Measurements from ENCODE around the gene HOTAIR. TPM values are rescaled to one million over a fixed set of nuclear protein-coding genes. Genes with fewer than 3 reads are reported as not detected.
A peak's percentile ranks its signal among the peaks of the same experiment; 100 is the strongest.

The HOTAIR gene
- total RNA-seq, 4 donors from 2014 or later = 0.31 TPM; not detected in 3

DNA sequence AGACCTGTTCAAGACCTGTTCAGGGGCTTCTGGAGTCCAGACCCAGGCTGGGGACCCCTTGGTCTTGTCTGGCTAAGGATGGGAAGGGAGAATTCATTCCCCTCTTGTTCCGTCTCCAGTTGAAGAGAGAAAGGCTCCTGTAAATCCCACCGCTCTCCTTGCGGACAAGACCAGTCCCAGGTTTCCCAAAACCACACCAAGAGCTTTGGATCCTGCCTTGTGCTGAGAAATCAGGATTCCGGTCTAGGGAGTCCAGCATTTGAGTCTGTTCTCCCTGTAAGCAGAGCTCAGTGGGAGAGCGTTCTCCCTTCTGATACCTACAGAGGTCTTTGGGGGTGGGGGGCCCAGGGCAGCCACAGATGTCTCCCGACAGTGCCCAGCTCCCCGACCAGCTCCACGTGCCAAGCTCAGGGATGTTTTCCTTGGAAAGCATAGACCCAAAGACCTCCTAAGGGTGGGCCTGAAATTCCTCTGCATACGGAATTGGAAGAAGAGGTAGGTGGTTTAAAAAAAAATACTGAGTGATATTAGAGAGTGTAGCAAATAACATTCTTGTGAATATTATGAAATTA, 34.2 kb downstream of the HOTAIR start:
- Histone ChIP-seq H3K27me3 (peaks cover 100% of the 10 kb centered on the region), H3K4me3 (no peak overlapping the region), H3K4me1 (peaks cover 0 to 29% (median 14%) of the 10 kb centered on the region in 3 donors)

DNA sequence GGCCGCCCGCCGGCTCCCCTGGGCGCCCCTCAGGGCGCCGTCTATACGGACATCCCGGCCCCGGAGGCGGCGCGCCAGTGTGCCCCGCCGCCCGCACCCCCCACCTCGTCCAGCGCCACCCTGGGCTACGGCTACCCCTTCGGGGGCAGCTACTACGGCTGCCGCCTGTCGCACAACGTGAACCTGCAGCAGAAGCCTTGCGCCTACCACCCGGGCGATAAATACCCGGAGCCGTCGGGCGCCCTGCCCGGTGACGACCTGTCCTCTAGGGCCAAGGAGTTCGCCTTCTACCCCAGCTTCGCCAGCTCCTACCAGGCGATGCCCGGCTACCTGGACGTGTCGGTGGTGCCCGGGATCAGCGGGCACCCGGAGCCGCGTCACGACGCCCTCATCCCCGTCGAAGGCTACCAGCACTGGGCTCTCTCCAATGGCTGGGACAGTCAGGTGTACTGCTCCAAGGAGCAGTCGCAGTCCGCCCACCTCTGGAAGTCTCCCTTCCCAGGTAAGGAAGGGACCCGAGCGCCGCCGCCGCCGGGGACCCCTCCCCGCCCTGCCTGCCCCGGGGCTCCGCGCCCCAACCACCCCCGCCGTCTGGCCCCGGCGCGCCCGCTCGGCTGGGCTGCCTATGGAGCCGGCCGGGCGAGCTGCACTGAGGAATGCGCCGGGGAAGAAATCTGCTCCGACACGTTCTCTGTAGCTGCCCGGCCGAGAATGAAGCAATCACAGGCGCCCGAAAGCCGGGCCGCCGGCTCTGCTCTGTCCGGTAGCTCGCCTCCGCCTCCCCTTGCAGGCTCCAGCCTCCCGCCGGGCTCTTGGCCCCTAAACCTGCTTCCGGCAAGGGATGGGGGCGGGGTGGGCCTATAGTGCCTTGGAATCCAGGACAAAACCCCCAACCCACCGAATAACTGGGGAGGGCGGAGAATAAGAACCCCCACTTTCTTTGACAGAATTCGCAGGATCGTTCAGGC, 35.3 kb downstream of the HOTAIR start:
- ATAC-seq = peak; percentile 42
- TF ChIP-seq, protein P1, sequence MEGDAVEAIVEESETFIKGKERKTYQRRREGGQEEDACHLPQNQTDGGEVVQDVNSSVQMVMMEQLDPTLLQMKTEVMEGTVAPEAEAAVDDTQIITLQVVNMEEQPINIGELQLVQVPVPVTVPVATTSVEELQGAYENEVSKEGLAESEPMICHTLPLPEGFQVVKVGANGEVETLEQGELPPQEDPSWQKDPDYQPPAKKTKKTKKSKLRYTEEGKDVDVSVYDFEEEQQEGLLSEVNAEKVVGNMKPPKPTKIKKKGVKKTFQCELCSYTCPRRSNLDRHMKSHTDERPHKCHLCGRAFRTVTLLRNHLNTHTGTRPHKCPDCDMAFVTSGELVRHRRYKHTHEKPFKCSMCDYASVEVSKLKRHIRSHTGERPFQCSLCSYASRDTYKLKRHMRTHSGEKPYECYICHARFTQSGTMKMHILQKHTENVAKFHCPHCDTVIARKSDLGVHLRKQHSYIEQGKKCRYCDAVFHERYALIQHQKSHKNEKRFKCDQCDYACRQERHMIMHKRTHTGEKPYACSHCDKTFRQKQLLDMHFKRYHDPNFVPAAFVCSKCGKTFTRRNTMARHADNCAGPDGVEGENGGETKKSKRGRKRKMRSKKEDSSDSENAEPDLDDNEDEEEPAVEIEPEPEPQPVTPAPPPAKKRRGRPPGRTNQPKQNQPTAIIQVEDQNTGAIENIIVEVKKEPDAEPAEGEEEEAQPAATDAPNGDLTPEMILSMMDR (IDR thresholded peaks at IDR 0.05) = no peak
- TF ChIP-seq POLR2AphosphoS5 (IDR thresholded peaks at IDR 0.05) = no peak
- TF ChIP-seq EP300 (IDR thresholded peaks at IDR 0.05) = no peak
- no peak for TF ChIP-seq POLR2A (IDR thresholded peaks at IDR 0.05)
- 0 to 3% methylated on average over 3 to 4 of the region's 91 CpGs for WGBS, 2 donors (ENCODE audit: low coverage in 1 of 2)
- H3K4me1 ChIP-seq = peaks cover 0 to 32% (median 12%) of the 10 kb centered on the region in 3 donors
- H3K36me3 ChIP-seq = no peaks in the 10 kb centered on the region
- H3K9me3 ChIP-seq = no peaks in the 10 kb centered on the region
- peaks cover 100% of the 10 kb centered on the region for H3K27me3 ChIP-seq
- H3K4me3 ChIP-seq = no peak overlapping the region
- no peak overlapping the region for H3K27ac ChIP-seq

More for the DNA sequence above, 34.2 kb downstream of the HOTAIR start:
- Histone ChIP-seq H3K27ac (no peak overlapping the region), H3K9me3 (no peaks in the 10 kb centered on the region), H3K36me3 (no peaks in the 10 kb centered on the region)
- TF ChIP-seq EP300 (IDR thresholded peaks at IDR 0.05) (no peak), POLR2AphosphoS5 (IDR thresholded peaks at IDR 0.05) (no peak), POLR2A (IDR thresholded peaks at IDR 0.05) (no peak)
- TF ChIP-seq, protein P1 (IDR thresholded peaks at IDR 0.05) = no peak
- no peak for ATAC-seq
- 4 to 14% methylated on average over 6 to 8 of the region's 9 CpGs for WGBS, 2 donors (ENCODE audit: low coverage in 1 of 2)

DNA sequence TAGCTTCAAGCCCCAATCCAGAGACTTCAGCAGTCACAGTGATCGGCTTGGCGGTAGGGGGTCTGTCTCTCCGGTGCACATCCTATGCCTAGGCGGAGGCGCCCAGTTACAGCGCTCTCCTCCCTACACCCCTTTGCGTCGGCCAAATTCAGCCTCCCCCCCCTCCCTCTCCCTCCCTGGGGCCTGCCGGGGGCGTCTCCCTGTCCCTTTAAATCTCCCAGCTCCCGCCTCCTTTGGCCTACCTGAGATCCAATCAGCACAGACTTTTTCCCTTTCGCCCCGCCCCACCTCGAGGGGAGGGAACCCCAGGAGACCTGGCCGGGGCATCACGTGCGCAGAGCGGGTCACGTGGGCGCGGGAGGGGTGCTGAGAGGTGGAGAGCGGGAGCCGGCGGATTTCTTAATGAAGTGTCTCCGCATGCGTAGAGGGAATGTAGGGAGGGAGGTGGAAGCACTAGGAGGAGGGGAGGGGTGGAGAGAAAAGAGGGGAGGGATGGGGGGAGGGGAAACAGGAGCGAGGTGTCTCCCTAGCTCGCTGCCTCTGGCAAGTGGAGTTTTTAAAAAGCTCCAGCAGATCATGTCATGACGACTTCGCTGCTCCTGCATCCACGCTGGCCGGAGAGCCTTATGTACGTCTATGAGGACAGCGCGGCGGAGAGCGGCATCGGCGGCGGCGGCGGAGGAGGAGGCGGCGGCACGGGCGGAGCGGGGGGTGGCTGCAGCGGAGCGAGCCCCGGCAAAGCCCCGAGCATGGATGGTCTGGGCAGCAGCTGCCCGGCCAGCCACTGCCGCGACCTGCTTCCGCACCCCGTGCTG, 36.2 kb downstream of the HOTAIR start, which contains the start of gene HOXC13:
HOXC13 (plus strand) TSS at position 506 of the 815 bp plus-strand sequence; CDS start at position 582, 76 bp downstream.
- no peaks in the 10 kb centered on the region for H3K9me3 ChIP-seq
- ATAC-seq = peak; percentile 10
- no peaks in the 10 kb centered on the region for H3K36me3 ChIP-seq
- H3K4me3 ChIP-seq = no peak within 1 kb of the TSS
- no peak for TF ChIP-seq POLR2AphosphoS5 (IDR thresholded peaks at IDR 0.05)
- no peak for TF ChIP-seq POLR2A (IDR thresholded peaks at IDR 0.05)
- TF ChIP-seq, protein P1 (IDR thresholded peaks at IDR 0.05) = no peak
- no peak for TF ChIP-seq EP300 (IDR thresholded peaks at IDR 0.05)
- WGBS, 2 donors (ENCODE audit: low coverage in 1 of 2) = 4% methylated on average over 11 to 19 of the region's 56 CpGs
- peaks cover 100% of the 10 kb centered on the region for H3K27me3 ChIP-seq
- H3K4me1 ChIP-seq = peaks cover 0 to 32% (median 12%) of the 10 kb centered on the region in 3 donors
- no peak within 1 kb of the TSS for H3K27ac ChIP-seq

DNA sequence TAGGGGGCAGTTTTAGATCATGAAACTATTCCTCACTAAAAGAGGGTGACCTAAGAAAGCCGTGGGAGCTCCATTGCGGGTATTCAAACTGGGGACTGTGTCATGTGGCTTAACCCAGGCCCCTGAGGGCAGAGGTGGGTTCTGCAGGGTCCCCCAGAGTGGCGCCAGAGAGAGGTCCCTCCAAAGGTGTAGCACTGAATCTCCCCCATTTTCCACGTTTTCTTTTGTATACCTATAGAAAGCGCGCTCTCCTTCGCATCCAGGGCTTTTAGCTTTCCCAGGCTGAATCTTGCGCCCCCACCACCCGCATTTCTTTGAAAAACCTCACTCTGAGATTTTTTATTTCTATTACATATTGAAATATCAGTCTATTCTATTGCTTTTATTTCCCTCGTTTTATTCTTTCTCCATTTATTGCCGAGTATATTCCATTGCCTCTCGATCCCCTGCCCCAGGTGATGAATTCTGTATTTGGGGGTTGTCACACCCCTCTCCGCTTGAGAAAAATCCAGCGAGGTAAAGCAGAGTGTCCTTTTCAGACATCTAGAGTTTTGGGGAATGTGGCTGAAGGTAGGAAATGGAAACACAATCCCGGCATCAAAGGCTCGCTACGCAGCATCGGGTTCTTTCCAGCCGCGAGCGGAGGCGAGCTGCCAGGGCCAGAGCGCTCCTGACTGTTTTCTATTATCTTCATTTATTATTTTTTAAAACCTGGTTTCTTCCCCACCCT, 37.0 kb downstream of the HOTAIR start:
- H3K27ac ChIP-seq = no peak overlapping the region
- H3K36me3 ChIP-seq = no peaks in the 10 kb centered on the region
- no peaks in the 10 kb centered on the region for H3K9me3 ChIP-seq
- H3K27me3 ChIP-seq = peaks cover 100% of the 10 kb centered on the region
- TF ChIP-seq POLR2A (IDR thresholded peaks at IDR 0.05) (no peak), EP300 (IDR thresholded peaks at IDR 0.05) (no peak), POLR2AphosphoS5 (IDR thresholded peaks at IDR 0.05) (no peak)
- TF ChIP-seq, protein P1 (IDR thresholded peaks at IDR 0.05) = no peak
- 13 to 17% methylated on average over 19 to 23 of the region's 23 CpGs for WGBS, 2 donors (ENCODE audit: low coverage in 1 of 2)
- H3K4me1 ChIP-seq = peaks cover 0 to 32% (median 12%) of the 10 kb centered on the region in 3 donors
- ATAC-seq = no peak
- H3K4me3 ChIP-seq = no peak overlapping the region
